ENCODE measurements around the gene ZNF346.

The ZNF346 gene

GRCh38 chr5:177070536-177071191 lies 48.2 kb downstream of the ZNF346 start:
- DNase-seq: no peak

GRCh38 chr5:177071666-177072385 lies 49.3 kb downstream of the ZNF346 start:
- DNase-seq: peak; percentile 76

- DNase-seq: no peak
Measured at GRCh38 chr5:177077335-177077734, 54.8 kb downstream of the ZNF346 start.

- no peak for DNase-seq
Measured at GRCh38 chr5:177079606-177080005, 57.1 kb downstream of the ZNF346 start.

- DNase-seq: no peak
Measured at GRCh38 chr5:177080265-177080664, 57.8 kb downstream of the ZNF346 start.

GRCh38 chr5:177081859-177082258 lies 59.4 kb downstream of the ZNF346 start:
- no peak for DNase-seq

- no peak for DNase-seq
Measured at GRCh38 chr5:177083357-177083756, 60.9 kb downstream of the ZNF346 start.

- DNase-seq: no peak
Measured at GRCh38 chr5:177084175-177084574, 61.7 kb downstream of the ZNF346 start.

GRCh38 chr5:177085985-177086653 lies 63.6 kb downstream of the ZNF346 start:
- DNase-seq: no peak

- DNase-seq: peak; percentile 64
Measured at GRCh38 chr5:177086654-177087397, 64.3 kb downstream of the ZNF346 start, which contains the start of gene FGFR4. Gene FGFR4 (plus strand): TSS chr5:177086915. CDS start chr5:177089603, 2,688 bp downstream.

- no peak for DNase-seq
Measured at GRCh38 chr5:177087398-177088005, 65.0 kb downstream of the ZNF346 start.

- DNase-seq: no peak
Measured at GRCh38 chr5:177089127-177089526, 66.6 kb downstream of the ZNF346 start.

- DNase-seq: no peak
Measured at GRCh38 chr5:177089825-177090641, 67.5 kb downstream of the ZNF346 start.

GRCh38 chr5:177090813-177091212 lies 68.3 kb downstream of the ZNF346 start:
- no peak for DNase-seq

- no peak for DNase-seq
Measured at GRCh38 chr5:177091232-177091631, 68.7 kb downstream of the ZNF346 start.

- DNase-seq: no peak
Measured at GRCh38 chr5:177092178-177093081, 69.9 kb downstream of the ZNF346 start.

- DNase-seq: no peak
Measured at GRCh38 chr5:177093082-177093712, 70.7 kb downstream of the ZNF346 start.

GRCh38 chr5:177093803-177094202 lies 71.3 kb downstream of the ZNF346 start:
- DNase-seq: no peak

GRCh38 chr5:177094224-177095087 lies 72.0 kb downstream of the ZNF346 start:
- no peak for DNase-seq

All from activated CD4-positive, alpha-beta T cell treated with anti-CD3 and anti-CD28 coated beads, Interleukin-2, amount 50 U/mL, for 16 hours (primary cell).